Measurements from ENCODE around the gene GPHA2. TPM values are rescaled to one million over a fixed set of nuclear protein-coding genes. Genes with fewer than 3 reads are reported as not detected.

GPHA2 gene
- polyA plus RNA-seq, 2 of the 4 experiments (the other 2 are of a cell fraction), result not detected

DNA sequence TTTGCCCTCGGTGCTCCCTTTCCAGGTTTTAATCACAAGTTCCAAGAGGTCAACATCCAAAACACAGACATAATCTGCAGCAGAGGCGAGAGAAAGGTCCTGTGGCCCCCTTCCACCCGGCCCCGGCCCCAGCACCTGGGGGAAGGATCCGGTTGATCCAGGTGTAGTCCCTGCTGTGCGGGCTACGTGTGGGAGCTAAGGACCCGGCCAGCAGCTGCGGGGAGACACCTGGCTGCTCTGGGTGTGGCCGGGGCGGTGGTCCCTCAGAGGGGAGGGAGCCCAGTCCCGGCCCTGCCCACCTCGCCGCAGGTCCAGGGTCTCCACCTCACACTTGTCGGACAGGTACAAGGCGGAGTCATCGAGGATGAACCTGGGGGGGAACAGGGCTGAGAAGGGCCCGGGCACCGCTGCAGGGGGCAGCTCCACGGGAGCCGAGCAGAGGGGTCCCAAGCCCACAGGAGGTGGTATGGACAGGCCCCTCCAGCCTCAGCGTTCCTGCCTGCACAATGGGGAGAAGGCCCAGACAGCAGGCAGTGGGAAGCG lies 32.3 kb downstream of the GPHA2 start:
- TF ChIP-seq MYC (IDR thresholded peaks at IDR 0.05; ENCODE audit: borderline replicate concordance, low read length) (no peak), REST (IDR thresholded peaks at IDR 0.05) (no peak)
- Histone ChIP-seq H3K4me2 (no peak overlapping the region), H3K27ac (no peak overlapping the region), H3K4me1 (peaks cover 4% of the 10 kb centered on the region; the same call in 2 of the 3 replicates), H3K9me3 (no peaks in the 10 kb centered on the region), H3K4me3 (no peak overlapping the region)
- 92% methylated on average over 23 of the region's 23 CpGs for WGBS (ENCODE audit: missing lambda C conversion rate)
- no peak for ATAC-seq
- FAIRE-seq, result no peak
- CTCF ChIA-PET, result interaction anchor here (1.5 to 5.7 kb wide), 3 partner anchors 9 to 55 kb away, joined by 4 to 52 read pairs (median 11); no protein-coding TSS in a partner anchor
- DNase-seq (ENCODE audit: low read depth in 1 of 2, low spot score in 1 of 2), result no peak
- POLR2A ChIA-PET, result no interaction called here

DNA sequence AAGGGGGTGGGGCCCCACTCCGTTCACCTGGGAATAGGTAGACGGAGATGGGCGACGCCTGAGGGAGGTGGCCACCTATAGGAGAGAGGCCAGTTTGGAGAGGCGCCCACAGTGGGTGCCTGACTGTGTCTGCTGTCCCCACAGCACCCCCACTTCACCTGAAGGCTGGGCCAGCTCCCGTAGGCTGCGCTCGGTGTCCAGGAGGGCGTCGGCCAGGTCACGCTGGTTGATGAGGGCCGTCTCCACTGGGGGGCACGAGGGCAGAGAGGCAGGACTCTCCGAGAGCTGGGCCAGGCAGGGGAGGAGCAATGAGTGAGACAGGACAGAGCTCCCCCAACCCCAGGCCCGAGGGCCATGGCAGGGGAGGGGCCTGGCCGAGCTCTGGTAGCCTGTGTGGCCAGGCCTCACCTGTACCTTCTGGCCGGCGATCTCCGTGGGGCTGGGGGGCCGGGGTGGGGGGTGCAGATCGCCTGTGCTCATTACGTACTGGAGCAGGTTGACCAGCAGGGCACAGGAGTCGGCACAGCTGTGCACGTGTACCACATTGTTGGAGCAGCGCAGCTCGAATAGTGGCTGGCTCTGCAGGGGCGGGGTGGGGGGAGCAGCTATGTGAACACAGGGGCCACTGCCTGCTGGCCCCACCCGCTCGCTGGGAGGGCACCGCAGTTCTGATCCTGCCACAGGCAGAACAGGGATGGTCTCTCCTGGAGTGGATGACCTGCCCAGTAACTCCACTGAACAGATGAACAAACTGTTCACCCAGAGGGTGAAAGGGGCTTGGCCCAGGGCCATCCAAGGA lies 33.4 kb downstream of the GPHA2 start:
- no peak overlapping the region for H3K4me3 ChIP-seq
- ChIA-PET POLR2A (no interaction called here), CTCF (interaction anchor here (1.1 to 31.5 kb wide), 4 partner anchors 8 to 51 kb away, joined by 5 to 1607 read pairs (median 30); partner anchors contain the start of gene CDC42BPG)
- no peaks in the 10 kb centered on the region for H3K9me3 ChIP-seq
- 89% methylated on average over 23 of the region's 30 CpGs for WGBS (ENCODE audit: missing lambda C conversion rate)
- FAIRE-seq (no peak), DNase-seq (ENCODE audit: low read depth in 1 of 2, low spot score in 1 of 2) (no peak), ATAC-seq (no peak)
- no peak overlapping the region for H3K27ac ChIP-seq
- H3K4me1 ChIP-seq, result peaks cover 4% of the 10 kb centered on the region; the same call in 2 of the 3 replicates
- no peak overlapping the region for H3K4me2 ChIP-seq
- no peak for TF ChIP-seq ATOH8 (CRISPR knock-in tag; IDR thresholded peaks at IDR 0.05; ENCODE audit: low read depth)
- no peak for TF ChIP-seq JUNB (IDR thresholded peaks at IDR 0.05)
- no peak for TF ChIP-seq ZFP36 (IDR thresholded peaks at IDR 0.05; ENCODE audit: borderline replicate concordance, partially characterized antibody)
- no peak for TF ChIP-seq FOSB (CRISPR knock-in tag; IDR thresholded peaks at IDR 0.05)
- no peak for TF ChIP-seq ZSCAN20 (CRISPR knock-in tag; IDR thresholded peaks at IDR 0.05)
- TF ChIP-seq, protein P1, sequence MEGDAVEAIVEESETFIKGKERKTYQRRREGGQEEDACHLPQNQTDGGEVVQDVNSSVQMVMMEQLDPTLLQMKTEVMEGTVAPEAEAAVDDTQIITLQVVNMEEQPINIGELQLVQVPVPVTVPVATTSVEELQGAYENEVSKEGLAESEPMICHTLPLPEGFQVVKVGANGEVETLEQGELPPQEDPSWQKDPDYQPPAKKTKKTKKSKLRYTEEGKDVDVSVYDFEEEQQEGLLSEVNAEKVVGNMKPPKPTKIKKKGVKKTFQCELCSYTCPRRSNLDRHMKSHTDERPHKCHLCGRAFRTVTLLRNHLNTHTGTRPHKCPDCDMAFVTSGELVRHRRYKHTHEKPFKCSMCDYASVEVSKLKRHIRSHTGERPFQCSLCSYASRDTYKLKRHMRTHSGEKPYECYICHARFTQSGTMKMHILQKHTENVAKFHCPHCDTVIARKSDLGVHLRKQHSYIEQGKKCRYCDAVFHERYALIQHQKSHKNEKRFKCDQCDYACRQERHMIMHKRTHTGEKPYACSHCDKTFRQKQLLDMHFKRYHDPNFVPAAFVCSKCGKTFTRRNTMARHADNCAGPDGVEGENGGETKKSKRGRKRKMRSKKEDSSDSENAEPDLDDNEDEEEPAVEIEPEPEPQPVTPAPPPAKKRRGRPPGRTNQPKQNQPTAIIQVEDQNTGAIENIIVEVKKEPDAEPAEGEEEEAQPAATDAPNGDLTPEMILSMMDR (IDR thresholded peaks at IDR 0.05), result no peak
- TF ChIP-seq BCL3 (IDR thresholded peaks at IDR 0.05), result no peak
- TF ChIP-seq HES2 (IDR thresholded peaks at IDR 0.05), result no peak
- no peak for TF ChIP-seq EHF (CRISPR knock-in tag; IDR thresholded peaks at IDR 0.05)
- TF ChIP-seq HOXA7 (CRISPR knock-in tag; IDR thresholded peaks at IDR 0.05), result no peak
